ENCODE measurements around the gene ETNPPL.

The ETNPPL gene

GRCh38 chr4:108762559-108763225 is at the start of gene ETNPPL:
Gene ETNPPL, minus strand, starts transcription at chr4:108763053. Its CDS starts 155 bp downstream, at chr4:108762898.
- in situ Hi-C loops (cut with HindIII; ENCODE audit: low sequenced_read_pairs) = no loop called here
- no peak for DNase-seq (ENCODE audit: low read depth)
- peak; percentile 16 for TF ChIP-seq CTCF (IDR thresholded peaks at IDR 0.05; ENCODE audit: low read depth, low read length, missing control alignments)
- peak within 1 kb of the TSS; percentile 54 for H3K4me3 ChIP-seq (ENCODE audit: low read depth, low read length)

- in situ Hi-C loops (cut with HindIII; ENCODE audit: low sequenced_read_pairs) = no loop called here
- no peak for DNase-seq (ENCODE audit: low read depth)
- no peak overlapping the region for H3K4me3 ChIP-seq (ENCODE audit: low read depth, low read length)
- TF ChIP-seq CTCF (IDR thresholded peaks at IDR 0.05; ENCODE audit: low read depth, low read length, missing control alignments) = no peak
These were observed 48.6 kb upstream of the ETNPPL start for GRCh38 chr4:108811486-108811885.

GRCh38 chr4:108810087-108810486 is 47.2 kb upstream of the ETNPPL start:
- H3K4me3 ChIP-seq (ENCODE audit: low read depth, low read length) = no peak overlapping the region
- no peak for TF ChIP-seq CTCF (IDR thresholded peaks at IDR 0.05; ENCODE audit: low read depth, low read length, missing control alignments)
- DNase-seq (ENCODE audit: low read depth) = no peak
- in situ Hi-C loops (cut with HindIII; ENCODE audit: low sequenced_read_pairs) = no loop called here

- no peak for DNase-seq (ENCODE audit: low read depth)
- no peak for TF ChIP-seq CTCF (IDR thresholded peaks at IDR 0.05; ENCODE audit: low read depth, low read length, missing control alignments)
- in situ Hi-C loops (cut with HindIII; ENCODE audit: low sequenced_read_pairs) = no loop called here
- no peak overlapping the region for H3K4me3 ChIP-seq (ENCODE audit: low read depth, low read length)
These were observed 41.9 kb upstream of the ETNPPL start for GRCh38 chr4:108804648-108805273.

GRCh38 chr4:108799306-108799705 is 36.5 kb upstream of the ETNPPL start:
- in situ Hi-C loops (cut with HindIII; ENCODE audit: low sequenced_read_pairs) = no loop called here
- TF ChIP-seq CTCF (IDR thresholded peaks at IDR 0.05; ENCODE audit: low read depth, low read length, missing control alignments) = no peak

GRCh38 chr4:108796173-108796572 is 33.3 kb upstream of the ETNPPL start:
- TF ChIP-seq CTCF (IDR thresholded peaks at IDR 0.05; ENCODE audit: low read depth, low read length, missing control alignments) = no peak
- no peak overlapping the region for H3K4me3 ChIP-seq (ENCODE audit: low read depth, low read length)
- in situ Hi-C loops (cut with HindIII; ENCODE audit: low sequenced_read_pairs) = no loop called here
- DNase-seq (ENCODE audit: low read depth) = no peak

More at GRCh38 chr4:108799306-108799705, 36.5 kb upstream of the ETNPPL start:
- DNase-seq (ENCODE audit: low read depth) = no peak
- H3K4me3 ChIP-seq (ENCODE audit: low read depth, low read length) = no peak overlapping the region

Measured in astrocyte of the cerebellum (primary cell).